Mesenchymal stem cell (in vitro differentiated cells and primary cell): ENCODE measurements around the gene CXCL9.
"Not testable (repeated sequence)": the region's sequence is repeated elsewhere in the genome, so short reads cannot be mapped to it uniquely, and the experiment has no call there.

ENCODE experiments used
- DNase-seq: peaks from one replicate; pipeline ENCODE4 v3.0.0-alpha.2; 2013
- H2AFZ ChIP-seq: one replicate; pipeline ENCODE4 v1.6.1; 2013; ENCODE audit warnings: low read depth, mild to moderate bottlenecking, control low read depth, inconsistent platforms, low read length, moderate library complexity
- H2AK5ac ChIP-seq: 2 replicates; pipeline ENCODE4 v1.6.1; 2013; ENCODE audit warnings: low read length, moderate library complexity, mild to moderate bottlenecking, inconsistent platforms; ENCODE audit not compliant: severe bottlenecking
- H2BK120ac ChIP-seq: one replicate; pipeline ENCODE4 v1.6.1; 2013; ENCODE audit warnings: low read depth, mild to moderate bottlenecking, inconsistent platforms, low read length, moderate library complexity
- H2BK12ac ChIP-seq, 2 experiments: one replicate each; pipeline ENCODE4 v1.6.1; 2013; ENCODE audit warnings: inconsistent platforms in 2 of 2, low read length in 2 of 2, mild to moderate bottlenecking in 2 of 2, moderate library complexity in 2 of 2, control low read depth in 1 of 2
- H2BK15ac ChIP-seq: one replicate; pipeline ENCODE4 v1.6.1; 2013; ENCODE audit warnings: mild to moderate bottlenecking, low read depth, inconsistent platforms; ENCODE audit not compliant: poor library complexity, severe bottlenecking
- H2BK5ac ChIP-seq: 2 replicates; pipeline ENCODE4 v1.6.1; 2013; ENCODE audit warnings: low read depth, mild to moderate bottlenecking, low read length, control low read depth, inconsistent platforms; ENCODE audit not compliant: poor library complexity, severe bottlenecking
- H3K14ac ChIP-seq, 2 experiments: one replicate each; pipeline ENCODE4 v1.6.1; 2013; ENCODE audit warnings: inconsistent platforms in 2 of 2, low read length in 2 of 2, control low read depth in 1 of 2, mild to moderate bottlenecking in 1 of 2, moderate library complexity in 1 of 2
- H3K18ac ChIP-seq, 2 experiments: one replicate each; pipeline ENCODE4 v1.6.1; 2013; ENCODE audit warnings: inconsistent platforms in 2 of 2, low read length in 2 of 2, control low read depth in 1 of 2, low read depth in 1 of 2, mild to moderate bottlenecking in 1 of 2
- H3K23ac ChIP-seq, 2 experiments: one replicate each; pipeline ENCODE4 v1.6.1; 2013; ENCODE audit warnings: inconsistent platforms in 2 of 2, low read length in 2 of 2, mild to moderate bottlenecking in 2 of 2, moderate library complexity in 2 of 2, control low read depth in 1 of 2
- H3K27ac ChIP-seq: 2 replicates; pipeline ENCODE4 v1.5.1; 2013; ENCODE audit warnings: mild to moderate bottlenecking, moderate library complexity, low read length, control low read depth, inconsistent platforms; ENCODE audit not compliant: poor library complexity, severe bottlenecking
- H3K27me3 ChIP-seq, 2 experiments: 2 replicates each; pipeline versions ENCODE4 v1.6.1 to v1.7.0; 2013; ENCODE audit warnings: low read length in 2 of 2, mild to moderate bottlenecking in 2 of 2, moderate library complexity in 2 of 2, control low read depth in 1 of 2, inconsistent platforms in 1 of 2; ENCODE audit not compliant: control insufficient read depth in 1 of 2, insufficient read depth in 1 of 2
- H3K36me3 ChIP-seq, 2 experiments: 2 replicates each; pipeline versions ENCODE4 v1.6.1 to v1.7.0; 2013; ENCODE audit warnings: low read length in 2 of 2, control low read depth in 1 of 2, inconsistent platforms in 1 of 2, low read depth in 1 of 2, mild to moderate bottlenecking in 1 of 2; ENCODE audit not compliant: insufficient read depth in 2 of 2, control insufficient read depth in 1 of 2
- H3K4ac ChIP-seq, 2 experiments: one replicate each; pipeline ENCODE4 v1.6.1; 2013; ENCODE audit warnings: inconsistent platforms in 2 of 2, low read length in 2 of 2, mild to moderate bottlenecking in 2 of 2, moderate library complexity in 2 of 2, control low read depth in 1 of 2, low read depth in 1 of 2
- H3K4me1 ChIP-seq: 2 replicates; pipeline ENCODE4 v1.6.1; 2013; ENCODE audit warnings: low read depth, low read length, control low read depth; ENCODE audit not compliant: control insufficient read depth, insufficient read depth
- H3K4me2 ChIP-seq: 2 replicates; pipeline ENCODE4 v1.6.1; 2013; ENCODE audit warnings: low read length, mild to moderate bottlenecking, inconsistent platforms; ENCODE audit not compliant: poor library complexity, severe bottlenecking
- H3K4me3 ChIP-seq, 2 experiments: 2 replicates each; pipeline versions ENCODE4 v1.5.1 to v1.7.0; 2013; ENCODE audit warnings: low read length in 2 of 2, mild to moderate bottlenecking in 2 of 2, control low read depth in 1 of 2, low read depth in 1 of 2; ENCODE audit not compliant: insufficient read depth in 1 of 2
- H3K79me1 ChIP-seq: replicated peaks from 2 replicates; pipeline ENCODE4 v1.6.1; 2013; ENCODE audit warnings: mild to moderate bottlenecking, control low read depth, low read length, inconsistent platforms; ENCODE audit not compliant: poor library complexity, severe bottlenecking
- H3K9ac ChIP-seq: 2 replicates; pipeline ENCODE4 v1.7.0; 2013; ENCODE audit warnings: mild to moderate bottlenecking, low read length, moderate library complexity
- H3K9me3 ChIP-seq: 2 replicates; pipeline ENCODE4 v1.7.0; 2013; ENCODE audit warnings: mild to moderate bottlenecking, low read length; ENCODE audit not compliant: control insufficient read depth
- H4K8ac ChIP-seq: one replicate; pipeline ENCODE4 v1.6.1; 2013; ENCODE audit warnings: inconsistent platforms, mild to moderate bottlenecking, low read length, moderate library complexity
- H4K91ac ChIP-seq: one replicate; pipeline ENCODE4 v1.6.1; 2013; ENCODE audit warnings: mild to moderate bottlenecking, low read length, inconsistent platforms
- WGBS: methylation state at CpG from one replicate; pipeline ENCODE4 v1.1.7; 2013; ENCODE audit warnings: mixed read lengths; 5-methylcytosine and 5-hydroxymethylcytosine counted together

Gene CXCL9

DNA sequence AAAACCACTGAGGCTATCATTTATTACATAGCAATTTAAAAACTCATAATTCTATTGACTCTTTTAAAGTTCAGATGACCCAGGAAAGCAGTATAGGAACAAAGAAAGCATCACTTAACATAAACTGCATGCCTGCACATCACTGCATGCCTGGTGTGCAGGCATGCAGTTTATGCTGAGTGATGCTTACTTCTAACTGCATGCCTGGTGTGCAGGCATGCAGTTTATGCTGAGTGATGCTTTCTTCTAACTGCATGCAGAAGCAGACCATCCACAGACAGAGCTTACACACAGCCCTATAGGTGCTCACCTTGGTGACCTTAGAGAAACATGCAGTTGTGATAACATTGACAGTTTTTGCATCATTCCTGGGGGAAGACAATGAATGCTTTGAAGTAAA lies 33.5 kb downstream of the CXCL9 start:
- no peak overlapping the region for H4K8ac ChIP-seq
- peaks cover 24 to 94% of the 10 kb centered on the region in 2 experiments for H3K36me3 ChIP-seq
- no peak overlapping the region for H3K4me3 ChIP-seq
- no peak overlapping the region for H3K14ac ChIP-seq
- no peak overlapping the region for H2AFZ ChIP-seq
- no peak overlapping the region for H2BK12ac ChIP-seq
- H3K4me1 ChIP-seq = no peaks in the 10 kb centered on the region
- H3K9me3 ChIP-seq = no peaks in the 10 kb centered on the region
- H2AK5ac ChIP-seq = no peak overlapping the region
- no peak overlapping the region for H3K4ac ChIP-seq
- no peak overlapping the region for H3K18ac ChIP-seq
- H3K79me1 ChIP-seq = peaks cover 18% of the 10 kb centered on the region
- H4K91ac ChIP-seq = no peak overlapping the region
- H3K4me2 ChIP-seq = no peak overlapping the region
- H2BK15ac ChIP-seq = no peak overlapping the region
- no peak overlapping the region for H2BK120ac ChIP-seq
- H3K27me3 ChIP-seq = no peaks in the 10 kb centered on the region
- no peak overlapping the region for H2BK5ac ChIP-seq
- H3K23ac ChIP-seq = no peak overlapping the region
- no peak overlapping the region for H3K9ac ChIP-seq
- peak overlapping the region; percentile 90 for H3K27ac ChIP-seq
- no peak for DNase-seq

DNA sequence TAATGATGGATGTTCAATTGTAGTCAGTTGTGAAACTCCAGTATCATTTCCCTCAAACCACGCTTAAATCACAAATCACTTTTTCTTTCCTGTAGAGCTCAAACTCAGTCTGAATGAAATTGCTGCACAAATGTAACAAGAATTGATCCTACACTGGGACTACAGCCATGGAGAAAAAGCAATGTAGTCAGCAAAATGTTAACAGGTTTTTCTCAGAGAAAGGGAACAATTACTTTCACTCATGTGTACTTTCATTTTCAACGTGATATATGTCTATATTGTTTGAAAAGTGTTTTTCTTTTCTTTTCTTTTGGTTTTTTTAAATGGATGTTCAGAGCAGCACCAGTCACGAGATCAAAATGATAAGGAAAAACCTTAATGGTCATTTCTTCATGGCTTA lies 39.2 kb downstream of the CXCL9 start:
- Histone ChIP-seq H2BK15ac (no peak overlapping the region), H4K91ac (no peak overlapping the region), H3K79me1 (peaks cover 12% of the 10 kb centered on the region), H3K36me3 (peaks cover 28 to 97% of the 10 kb centered on the region in 2 experiments), H3K27me3 (no peaks in the 10 kb centered on the region), H2AFZ (no peak overlapping the region), H3K4ac (no peak overlapping the region), H2BK120ac (no peak overlapping the region), H3K4me2 (no peak overlapping the region), H3K4me1 (no peaks in the 10 kb centered on the region), H2AK5ac (no peak overlapping the region), H3K23ac (no peak overlapping the region), H3K18ac (no peak overlapping the region), H3K9me3 (peaks cover 6% of the 10 kb centered on the region), H2BK12ac (no peak overlapping the region), H3K4me3 (no peak overlapping the region), H3K14ac (no peak overlapping the region), H4K8ac (no peak overlapping the region), H3K27ac (no peak overlapping the region), H2BK5ac (no peak overlapping the region), H3K9ac (no peak overlapping the region)
- 100% methylated on average over 1 of the region's 3 CpGs for WGBS
- no peak for DNase-seq

DNA sequence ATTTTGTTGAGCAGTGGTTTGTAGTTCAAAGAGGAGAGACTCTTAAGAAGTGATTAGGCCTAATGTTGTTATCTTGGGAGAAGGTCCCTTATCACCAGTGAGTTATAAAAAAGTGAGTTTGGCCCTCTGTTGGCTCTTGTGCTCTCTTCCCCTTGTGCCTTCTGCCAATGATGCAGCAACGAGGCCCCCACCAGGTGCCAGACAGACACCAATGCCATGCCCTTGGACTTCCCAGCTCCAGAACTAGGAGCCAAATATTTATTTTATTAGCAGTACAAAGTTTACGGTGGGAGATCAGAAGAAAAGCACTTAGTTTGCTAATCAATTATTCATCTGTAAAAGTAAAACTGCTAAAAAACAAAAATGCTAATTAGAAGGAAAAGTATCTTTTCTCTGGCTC lies 43.8 kb downstream of the CXCL9 start:
- DNase-seq = no peak
- no peak overlapping the region for H2BK12ac ChIP-seq
- peaks cover 1% of the 10 kb centered on the region for H3K4me1 ChIP-seq
- no peak overlapping the region for H2AK5ac ChIP-seq
- no peak overlapping the region for H3K4me2 ChIP-seq
- peaks cover 5% of the 10 kb centered on the region for H3K79me1 ChIP-seq
- WGBS = 83% methylated on average over 1 of the region's 2 CpGs
- H3K18ac ChIP-seq = no peak overlapping the region
- peaks cover 6% of the 10 kb centered on the region for H3K9me3 ChIP-seq
- no peak overlapping the region for H3K23ac ChIP-seq
- no peak overlapping the region for H3K4me3 ChIP-seq
- H3K14ac ChIP-seq = no peak overlapping the region
- peaks cover 19 to 93% of the 10 kb centered on the region in 2 experiments for H3K36me3 ChIP-seq
- no peak overlapping the region for H3K4ac ChIP-seq
- no peak overlapping the region for H3K27ac ChIP-seq
- no peak overlapping the region for H4K91ac ChIP-seq
- no peak overlapping the region for H3K9ac ChIP-seq
- no peak overlapping the region for H2BK120ac ChIP-seq
- H2BK5ac ChIP-seq = no peak overlapping the region
- H4K8ac ChIP-seq = no peak overlapping the region
- no peaks in the 10 kb centered on the region for H3K27me3 ChIP-seq
- H2BK15ac ChIP-seq = no peak overlapping the region
- no peak overlapping the region for H2AFZ ChIP-seq

DNA sequence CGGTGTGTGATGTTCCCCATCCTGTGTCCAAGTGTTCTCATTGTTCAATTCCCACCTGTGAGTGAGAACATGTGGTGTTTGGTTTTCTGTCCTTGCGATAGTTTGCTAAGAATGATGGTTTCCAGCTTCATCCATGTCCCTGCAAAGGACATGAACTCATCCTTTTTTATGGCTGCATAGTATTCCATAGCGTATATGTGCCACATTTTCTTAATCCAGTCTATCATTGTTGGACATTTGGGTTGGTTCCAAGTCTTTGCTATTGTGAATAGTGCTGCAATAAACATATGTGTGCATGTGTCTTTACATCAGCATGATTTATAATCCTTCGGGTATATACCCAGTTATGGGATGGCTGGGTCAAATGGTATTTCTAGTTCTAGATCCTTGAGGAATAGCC lies 45.2 kb downstream of the CXCL9 start:
- H3K4me1 ChIP-seq, H3K27ac ChIP-seq, DNase-seq, H2BK15ac ChIP-seq, H3K27me3 ChIP-seq, H3K79me1 ChIP-seq, H3K9me3 ChIP-seq, H2AK5ac ChIP-seq, H2BK5ac ChIP-seq, H4K8ac ChIP-seq, H3K4me2 ChIP-seq, H3K23ac ChIP-seq, H3K4me3 ChIP-seq, H3K18ac ChIP-seq, H2BK12ac ChIP-seq, H4K91ac ChIP-seq, H2BK120ac ChIP-seq, H3K9ac ChIP-seq, H3K14ac ChIP-seq, H3K4ac ChIP-seq, H2AFZ ChIP-seq: not testable (repeated sequence)
- peaks cover 19 to 93% of the 10 kb centered on the region in 2 experiments for H3K36me3 ChIP-seq
- 100% methylated on average over 1 of the region's 4 CpGs for WGBS
